GM12801 (cell line): ENCODE results near the gene KDM3A.

ENCODE experiments used
- TF ChIP-seq, protein P1 (sequence below): IDR thresholded peaks from one replicate; pipeline ENCODE4 v1.5.1; 2011; ENCODE audit warnings: control low read depth; ENCODE audit not compliant: insufficient read length; ENCODE audit errors: extremely low read depth

Gene KDM3A

DNA sequence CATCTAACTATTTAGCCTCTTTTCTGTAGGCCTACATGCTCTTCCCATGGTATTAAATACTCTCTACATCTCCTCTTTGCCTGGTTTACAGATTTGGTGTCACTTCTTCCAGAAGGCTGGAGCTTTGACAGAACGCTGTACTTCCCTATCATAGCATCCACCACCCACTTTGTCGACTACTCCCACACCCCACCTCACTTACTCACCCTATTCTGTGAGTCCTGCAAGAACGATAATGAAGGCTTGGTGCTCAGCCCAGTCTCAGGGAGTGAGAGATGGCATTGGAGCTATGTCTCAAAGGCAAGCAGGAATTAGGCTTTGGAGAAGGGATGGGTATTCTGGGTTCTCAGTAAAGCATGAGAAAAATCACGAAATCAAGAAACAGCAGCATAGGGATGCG, 20.3 kb upstream of the KDM3A start:
- TF ChIP-seq, protein P1, sequence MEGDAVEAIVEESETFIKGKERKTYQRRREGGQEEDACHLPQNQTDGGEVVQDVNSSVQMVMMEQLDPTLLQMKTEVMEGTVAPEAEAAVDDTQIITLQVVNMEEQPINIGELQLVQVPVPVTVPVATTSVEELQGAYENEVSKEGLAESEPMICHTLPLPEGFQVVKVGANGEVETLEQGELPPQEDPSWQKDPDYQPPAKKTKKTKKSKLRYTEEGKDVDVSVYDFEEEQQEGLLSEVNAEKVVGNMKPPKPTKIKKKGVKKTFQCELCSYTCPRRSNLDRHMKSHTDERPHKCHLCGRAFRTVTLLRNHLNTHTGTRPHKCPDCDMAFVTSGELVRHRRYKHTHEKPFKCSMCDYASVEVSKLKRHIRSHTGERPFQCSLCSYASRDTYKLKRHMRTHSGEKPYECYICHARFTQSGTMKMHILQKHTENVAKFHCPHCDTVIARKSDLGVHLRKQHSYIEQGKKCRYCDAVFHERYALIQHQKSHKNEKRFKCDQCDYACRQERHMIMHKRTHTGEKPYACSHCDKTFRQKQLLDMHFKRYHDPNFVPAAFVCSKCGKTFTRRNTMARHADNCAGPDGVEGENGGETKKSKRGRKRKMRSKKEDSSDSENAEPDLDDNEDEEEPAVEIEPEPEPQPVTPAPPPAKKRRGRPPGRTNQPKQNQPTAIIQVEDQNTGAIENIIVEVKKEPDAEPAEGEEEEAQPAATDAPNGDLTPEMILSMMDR, result no peak

DNA sequence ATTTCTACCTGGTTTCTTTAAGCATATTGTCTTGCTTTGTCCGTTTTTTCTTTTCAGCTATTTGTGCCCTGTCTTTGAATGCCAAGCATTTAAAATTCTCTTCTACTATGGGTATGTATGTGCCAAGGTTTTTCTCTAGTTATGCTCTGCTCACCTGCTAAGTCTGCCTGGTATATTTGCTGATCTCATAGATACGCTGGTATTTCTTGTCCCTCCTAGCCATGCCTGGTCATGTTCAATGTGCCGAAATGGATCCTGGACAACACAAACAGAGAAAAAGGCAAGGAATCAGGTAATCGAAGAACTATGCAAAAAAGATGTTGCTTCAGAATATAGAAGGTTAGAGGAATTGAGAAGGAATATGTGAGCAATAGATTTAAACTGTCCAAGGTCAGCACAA, 14.9 kb upstream of the KDM3A start:
- TF ChIP-seq, protein P1, result no peak

DNA sequence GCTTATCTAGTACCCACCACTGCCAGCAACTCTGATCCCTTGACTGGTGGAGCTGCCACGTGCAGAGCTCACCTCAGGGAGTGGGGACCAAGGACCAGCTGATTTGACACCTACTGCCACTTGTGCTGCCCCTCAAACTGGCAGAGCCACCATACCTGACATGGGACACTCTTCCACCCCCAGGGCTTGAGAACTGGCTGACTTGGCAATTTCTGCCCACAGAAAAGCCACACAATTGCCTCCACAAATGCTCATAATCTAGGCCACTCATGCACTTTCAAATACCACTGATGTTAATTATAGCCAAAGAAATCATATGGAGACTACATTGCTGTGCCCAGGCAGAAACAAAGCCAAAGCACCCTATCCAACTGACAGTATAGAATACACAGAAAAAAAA, 11.8 kb upstream of the KDM3A start:
- TF ChIP-seq, protein P1, result no peak

DNA sequence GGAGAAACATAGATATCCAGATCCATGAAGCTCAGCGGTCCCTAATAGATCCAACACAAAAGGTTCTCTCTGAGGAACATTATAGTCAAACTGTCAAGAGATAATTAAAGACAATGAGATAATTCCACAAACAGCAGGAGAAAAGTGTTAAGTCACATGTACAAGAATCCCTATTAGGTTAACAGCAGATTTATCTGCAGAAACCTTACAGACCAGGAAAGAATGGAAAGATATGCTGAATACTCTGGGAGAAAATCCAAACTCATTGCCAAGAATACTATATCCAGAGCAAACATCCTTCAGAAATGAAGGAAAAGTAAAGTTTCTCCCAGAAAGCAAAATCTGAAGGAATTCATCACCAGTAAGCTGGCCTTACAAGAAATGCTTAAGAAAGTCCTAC, 10.8 kb upstream of the KDM3A start:
- TF ChIP-seq, protein P1, result no peak

DNA sequence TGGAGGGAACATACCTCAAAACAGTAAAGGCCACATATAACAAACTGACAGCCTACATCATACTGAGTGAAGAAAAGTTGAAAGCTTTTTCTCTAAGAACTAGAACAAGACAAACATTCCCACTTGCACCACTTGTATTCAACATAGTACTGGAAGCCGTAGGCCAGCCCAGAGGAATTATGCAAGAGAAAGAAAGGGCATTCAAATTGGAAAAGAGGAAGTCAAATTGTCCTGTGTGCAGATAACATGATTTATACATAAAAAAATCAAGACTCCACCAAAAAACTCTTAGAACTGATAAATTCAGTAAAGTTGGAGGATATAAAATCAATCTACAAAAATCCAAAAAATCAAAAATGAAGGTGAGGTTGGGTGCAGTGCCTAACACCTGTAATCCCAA, 8.0 kb upstream of the KDM3A start:
- TF ChIP-seq, protein P1, result no peak

DNA sequence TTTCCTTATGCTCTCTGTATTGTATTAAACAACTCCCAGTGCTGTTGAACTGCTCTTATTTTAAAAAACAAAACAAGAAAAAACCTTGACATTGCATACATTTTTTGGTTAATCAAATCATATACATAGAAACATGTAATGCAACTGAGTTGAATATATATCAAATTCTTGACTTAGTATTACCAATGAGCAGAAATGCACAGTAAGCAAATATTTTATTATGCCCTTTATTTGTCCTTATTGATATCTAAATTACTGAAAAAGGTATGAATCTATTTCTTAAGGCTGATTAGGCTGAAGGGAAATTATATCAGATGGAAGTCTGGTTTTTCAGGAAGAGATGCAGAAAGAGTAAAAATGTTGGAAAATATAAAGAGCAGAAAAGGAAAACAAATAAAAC, 6.9 kb upstream of the KDM3A start:
- TF ChIP-seq, protein P1, result no peak

DNA sequence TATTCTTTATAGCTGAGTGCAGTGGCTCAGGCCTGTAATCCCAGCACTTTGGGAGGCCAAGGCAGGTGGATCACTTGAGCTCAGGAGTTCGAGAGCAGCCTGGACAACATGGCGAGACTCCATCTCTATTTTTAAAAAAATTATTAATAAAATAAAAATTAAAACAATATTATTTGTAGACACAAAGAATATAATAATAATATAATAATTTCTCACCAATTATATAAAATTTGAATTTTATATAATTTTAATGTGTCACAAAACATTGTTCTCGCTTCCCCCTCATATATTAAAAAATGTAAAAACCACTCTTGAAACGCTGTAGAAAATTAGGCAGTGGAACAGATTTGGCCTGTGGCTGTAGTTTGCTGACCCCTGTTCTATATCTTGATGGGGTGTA, 5.6 kb upstream of the KDM3A start:
- TF ChIP-seq, protein P1, result no peak

DNA sequence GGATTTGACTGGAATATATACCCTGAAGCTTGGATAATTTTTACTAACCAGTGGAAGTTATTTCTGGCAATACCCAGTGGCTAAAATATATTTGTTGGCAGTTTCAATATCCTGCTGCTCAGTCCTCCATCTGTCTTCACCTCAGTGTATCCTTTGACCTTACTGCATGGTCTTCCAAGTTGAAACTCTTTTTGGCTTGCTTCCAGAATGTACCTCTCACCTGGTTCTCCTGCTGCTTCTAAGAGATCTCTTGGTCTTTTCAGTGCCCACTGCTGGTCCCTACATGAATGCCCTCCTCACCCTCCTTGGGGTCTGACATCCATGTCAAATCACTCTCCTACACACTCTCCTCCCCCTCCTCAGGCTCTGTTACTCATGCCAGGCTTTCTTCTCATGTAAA, 4.8 kb upstream of the KDM3A start:
- TF ChIP-seq, protein P1, result no peak
